C4-2B (cell line): ENCODE results near the gene GPBAR1.

Experiments
- H3K27ac ChIP-seq: fragments of 450-650 bp; 2 replicates; pipeline ENCODE4 v1.5.1; 2017
- ZFX ChIP-seq: fragments of 450-650 bp; IDR thresholded peaks from 2 replicates; pipeline ENCODE4 v1.6.1; 2017
- TF ChIP-seq, protein P1 (sequence below): fragments of 450-650 bp; conservative IDR thresholded peaks from 2 replicates; pipeline ENCODE4 v1.5.1; 2017; ENCODE audit warnings: mild to moderate bottlenecking

The GPBAR1 gene

GRCh38 chr2:218269900-218270720 lies 9.3 kb downstream of the GPBAR1 start, which contains the start of the genes AAMP and PNKD:
TSS of gene AAMP (minus strand) at chr2:218270137. CDS start at chr2:218270086, 51 bp downstream.
TSS of gene PNKD (plus strand) at chr2:218270519. CDS start at chr2:218270536, 17 bp downstream.
- TF ChIP-seq, protein P1, sequence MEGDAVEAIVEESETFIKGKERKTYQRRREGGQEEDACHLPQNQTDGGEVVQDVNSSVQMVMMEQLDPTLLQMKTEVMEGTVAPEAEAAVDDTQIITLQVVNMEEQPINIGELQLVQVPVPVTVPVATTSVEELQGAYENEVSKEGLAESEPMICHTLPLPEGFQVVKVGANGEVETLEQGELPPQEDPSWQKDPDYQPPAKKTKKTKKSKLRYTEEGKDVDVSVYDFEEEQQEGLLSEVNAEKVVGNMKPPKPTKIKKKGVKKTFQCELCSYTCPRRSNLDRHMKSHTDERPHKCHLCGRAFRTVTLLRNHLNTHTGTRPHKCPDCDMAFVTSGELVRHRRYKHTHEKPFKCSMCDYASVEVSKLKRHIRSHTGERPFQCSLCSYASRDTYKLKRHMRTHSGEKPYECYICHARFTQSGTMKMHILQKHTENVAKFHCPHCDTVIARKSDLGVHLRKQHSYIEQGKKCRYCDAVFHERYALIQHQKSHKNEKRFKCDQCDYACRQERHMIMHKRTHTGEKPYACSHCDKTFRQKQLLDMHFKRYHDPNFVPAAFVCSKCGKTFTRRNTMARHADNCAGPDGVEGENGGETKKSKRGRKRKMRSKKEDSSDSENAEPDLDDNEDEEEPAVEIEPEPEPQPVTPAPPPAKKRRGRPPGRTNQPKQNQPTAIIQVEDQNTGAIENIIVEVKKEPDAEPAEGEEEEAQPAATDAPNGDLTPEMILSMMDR, result no peak; the same call in 1 of the 2 replicates
- TF ChIP-seq ZFX, result peak; percentile 68; the same call in 1 of the 2 replicates
- H3K27ac ChIP-seq, result peak within 1 kb of the TSS; percentile 84

GRCh38 chr2:218270721-218271486 lies 10.1 kb downstream of the GPBAR1 start:
- peak overlapping the region; percentile 84 for H3K27ac ChIP-seq
- TF ChIP-seq, protein P1, result no peak
- TF ChIP-seq ZFX, result no peak

- H3K27ac ChIP-seq, result peak overlapping the region; percentile 84
- TF ChIP-seq ZFX, result no peak
- TF ChIP-seq, protein P1, result no peak
These were observed 10.6 kb downstream of the GPBAR1 start for GRCh38 chr2:218271487-218271797.

DNA sequence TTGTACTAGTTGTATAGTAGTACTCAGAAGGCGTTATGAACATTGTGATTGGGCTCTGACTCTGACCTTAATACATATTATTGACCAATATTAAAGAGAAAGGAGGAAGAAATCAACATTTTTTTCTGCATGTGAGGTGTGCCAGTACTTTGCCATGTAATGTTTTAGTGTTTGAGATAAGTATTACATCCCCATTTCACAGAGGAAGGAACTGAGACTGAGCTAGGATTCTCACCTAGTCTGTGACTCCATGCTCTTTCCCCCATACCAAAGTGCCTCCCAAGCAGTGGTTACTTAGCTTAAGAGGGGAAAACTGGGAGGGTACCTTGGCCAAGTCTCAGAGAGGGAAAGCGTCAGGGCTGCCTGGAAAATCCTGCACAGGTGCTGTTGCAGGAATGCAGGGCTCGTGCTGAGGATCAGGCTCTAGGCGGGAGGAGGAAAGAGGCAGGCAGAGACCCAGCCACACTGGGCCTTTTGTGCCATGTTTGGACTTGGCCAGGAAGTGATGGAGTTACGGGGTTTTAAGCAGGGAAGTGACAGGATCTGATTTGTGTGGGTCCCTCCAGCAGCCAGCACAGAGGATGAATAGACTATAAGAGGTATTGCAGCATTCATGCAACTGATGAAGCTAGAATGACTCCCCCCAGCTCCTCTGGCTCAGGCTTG lies 11.2 kb downstream of the GPBAR1 start:
- H3K27ac ChIP-seq, result peak overlapping the region; percentile 84
- TF ChIP-seq ZFX, result no peak
- TF ChIP-seq, protein P1, result no peak

DNA sequence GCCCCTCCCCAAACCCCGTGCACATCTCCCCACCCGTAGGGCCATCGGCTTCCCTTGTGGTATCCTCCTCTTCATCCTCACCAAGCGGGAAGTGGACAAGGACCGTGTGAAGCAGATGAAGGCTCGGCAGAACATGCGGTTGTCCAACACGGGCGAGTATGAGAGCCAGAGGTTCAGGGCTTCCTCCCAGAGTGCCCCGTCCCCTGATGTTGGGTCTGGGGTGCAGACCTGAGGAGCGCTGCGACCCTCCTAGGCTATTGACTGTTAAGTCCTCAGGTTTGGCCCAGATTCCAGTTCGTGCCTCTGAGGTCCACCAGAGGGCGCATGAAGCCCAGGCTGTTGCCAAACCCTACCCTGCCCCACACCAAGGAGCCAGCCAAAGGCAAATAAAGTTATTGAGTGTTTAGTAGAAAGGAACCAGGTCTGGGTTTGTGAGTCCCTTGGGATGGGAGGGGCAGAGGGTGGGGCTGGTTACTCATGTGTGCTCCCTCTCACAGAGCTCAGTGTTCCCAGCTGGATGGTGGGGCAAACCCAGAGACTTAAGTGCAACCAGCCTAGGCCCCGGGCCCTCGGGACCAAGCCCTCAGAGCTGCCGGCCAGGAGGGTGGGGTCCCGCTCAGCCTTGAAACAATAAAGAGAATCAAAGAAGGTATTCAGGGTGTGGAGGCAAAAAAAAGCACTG lies 11.9 kb downstream of the GPBAR1 start:
- no peak for TF ChIP-seq ZFX
- TF ChIP-seq, protein P1, result peak; percentile 90
- H3K27ac ChIP-seq, result peak overlapping the region; percentile 36; the same call in 1 of the 2 replicates

- peak overlapping the region; percentile 36; the same call in 1 of the 2 replicates for H3K27ac ChIP-seq
These were observed 12.5 kb downstream of the GPBAR1 start for GRCh38 chr2:218273214-218273907.

GRCh38 chr2:218273908-218274249 lies 13.1 kb downstream of the GPBAR1 start:
- H3K27ac ChIP-seq, result no peak overlapping the region
- no peak for TF ChIP-seq ZFX
- TF ChIP-seq, protein P1, result no peak
